NB4 (cell line): ENCODE results near the gene THG1L.
"Not testable (repeated sequence)": the region's sequence is repeated elsewhere in the genome, so short reads cannot be mapped to it uniquely, and the experiment has no call there.

ENCODE experiments used
- DNase-seq: peaks from one replicate; pipeline ENCODE4 v3.0.0; 2010; ENCODE audit warnings: low read depth
- H3K4me3 ChIP-seq: one replicate; pipeline ENCODE4 v1.5.1; 2011; ENCODE audit warnings: mild to moderate bottlenecking, low read depth, low read length, moderate library complexity
- MYC ChIP-seq: IDR thresholded peaks from 2 replicates; pipeline ENCODE4 v1.6.1; 2011; ENCODE audit warnings: low read depth, low read length
- POLR2A ChIP-seq: IDR thresholded peaks from 2 replicates; pipeline ENCODE4 v1.6.1; 2011; ENCODE audit warnings: mild to moderate bottlenecking; ENCODE audit not compliant: insufficient read length; ENCODE audit errors: extremely low read depth
- TF ChIP-seq, protein P1 (sequence below): IDR thresholded peaks from 2 replicates; pipeline ENCODE4 v1.6.1; 2011; ENCODE audit warnings: low read depth, low read length
- TF ChIP-seq, protein P2 (sequence below): IDR thresholded peaks from one replicate; pipeline ENCODE4 v1.5.1; 2012; ENCODE audit warnings: low read depth, low read length

Gene THG1L

DNA sequence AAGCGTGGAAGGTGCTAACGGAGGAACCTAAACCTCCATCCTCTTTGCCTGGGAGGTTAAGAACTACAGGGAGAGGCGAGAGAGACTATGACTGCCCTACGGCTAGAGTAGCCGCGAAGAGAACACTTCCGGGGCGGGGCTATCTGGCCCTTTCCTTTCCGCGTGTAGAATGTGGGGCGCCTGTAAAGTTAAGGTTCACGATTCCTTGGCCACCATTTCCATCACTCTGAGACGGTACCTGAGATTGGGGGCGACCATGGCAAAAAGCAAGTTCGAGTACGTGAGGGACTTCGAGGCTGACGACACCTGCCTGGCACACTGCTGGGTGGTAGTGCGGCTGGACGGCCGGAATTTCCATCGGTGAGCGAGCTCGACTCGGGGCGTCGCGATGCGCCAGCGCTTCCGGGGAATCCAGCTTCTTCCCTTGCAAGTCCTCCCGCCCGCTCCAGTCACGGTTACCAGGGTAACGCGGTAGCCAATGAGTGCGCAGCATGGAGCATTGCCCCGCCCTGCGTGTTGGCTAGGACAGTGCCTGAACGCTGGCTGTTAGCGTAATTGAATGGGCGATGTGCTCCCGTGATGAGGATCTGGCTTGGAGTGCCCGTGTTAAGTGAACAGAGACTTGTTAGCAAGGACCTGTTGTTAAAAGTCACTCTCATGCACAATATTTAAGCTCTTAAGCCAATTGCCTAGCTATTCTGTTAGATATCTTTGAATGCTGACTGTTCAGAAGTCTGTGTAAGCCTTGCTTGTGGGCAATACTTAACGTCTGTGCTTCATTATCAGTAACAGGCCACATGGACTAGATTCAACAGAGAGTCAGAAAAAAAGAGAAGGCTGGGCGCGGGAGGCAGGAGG, at the start of gene THG1L:
Gene THG1L (plus strand): TSS at position 149 of the 858 bp plus-strand sequence. CDS start 21 bp downstream, at position 170.
- H3K4me3 ChIP-seq, result peak within 1 kb of the TSS; percentile 89
- DNase-seq, result peak; percentile 96
- peak; percentile 58 for TF ChIP-seq POLR2A
- TF ChIP-seq MYC, result peak; percentile 89
- TF ChIP-seq, protein P1, sequence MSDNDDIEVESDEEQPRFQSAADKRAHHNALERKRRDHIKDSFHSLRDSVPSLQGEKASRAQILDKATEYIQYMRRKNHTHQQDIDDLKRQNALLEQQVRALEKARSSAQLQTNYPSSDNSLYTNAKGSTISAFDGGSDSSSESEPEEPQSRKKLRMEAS, result peak; percentile 35; the same call in 1 of the 2 replicates
- TF ChIP-seq, protein P2, sequence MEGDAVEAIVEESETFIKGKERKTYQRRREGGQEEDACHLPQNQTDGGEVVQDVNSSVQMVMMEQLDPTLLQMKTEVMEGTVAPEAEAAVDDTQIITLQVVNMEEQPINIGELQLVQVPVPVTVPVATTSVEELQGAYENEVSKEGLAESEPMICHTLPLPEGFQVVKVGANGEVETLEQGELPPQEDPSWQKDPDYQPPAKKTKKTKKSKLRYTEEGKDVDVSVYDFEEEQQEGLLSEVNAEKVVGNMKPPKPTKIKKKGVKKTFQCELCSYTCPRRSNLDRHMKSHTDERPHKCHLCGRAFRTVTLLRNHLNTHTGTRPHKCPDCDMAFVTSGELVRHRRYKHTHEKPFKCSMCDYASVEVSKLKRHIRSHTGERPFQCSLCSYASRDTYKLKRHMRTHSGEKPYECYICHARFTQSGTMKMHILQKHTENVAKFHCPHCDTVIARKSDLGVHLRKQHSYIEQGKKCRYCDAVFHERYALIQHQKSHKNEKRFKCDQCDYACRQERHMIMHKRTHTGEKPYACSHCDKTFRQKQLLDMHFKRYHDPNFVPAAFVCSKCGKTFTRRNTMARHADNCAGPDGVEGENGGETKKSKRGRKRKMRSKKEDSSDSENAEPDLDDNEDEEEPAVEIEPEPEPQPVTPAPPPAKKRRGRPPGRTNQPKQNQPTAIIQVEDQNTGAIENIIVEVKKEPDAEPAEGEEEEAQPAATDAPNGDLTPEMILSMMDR, result no peak

DNA sequence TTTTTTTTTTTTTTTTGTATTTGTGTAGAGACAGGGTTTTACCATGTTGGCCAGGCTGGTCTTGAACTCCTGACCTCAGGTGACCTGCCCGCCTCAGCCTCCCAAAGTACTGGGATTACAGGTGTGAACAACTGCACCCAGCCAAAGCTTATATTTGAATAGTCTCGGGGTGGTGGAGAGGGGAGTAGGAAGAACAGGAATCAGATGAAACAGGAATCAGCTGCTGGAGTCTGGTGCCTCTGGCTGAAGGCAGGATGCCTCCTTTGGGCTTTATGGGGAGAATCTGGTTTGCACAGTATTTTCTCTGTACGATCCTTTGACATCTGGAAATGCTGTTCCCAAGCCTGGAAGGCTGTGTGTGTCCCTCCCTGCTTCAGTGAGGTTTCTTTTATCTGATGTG, 49.0 kb upstream of the THG1L start:
- DNase-seq, result no peak
- TF ChIP-seq, protein P2, result no peak
- no peak for TF ChIP-seq MYC
- TF ChIP-seq POLR2A, result no peak
- TF ChIP-seq, protein P1, result no peak
- no peak overlapping the region for H3K4me3 ChIP-seq

DNA sequence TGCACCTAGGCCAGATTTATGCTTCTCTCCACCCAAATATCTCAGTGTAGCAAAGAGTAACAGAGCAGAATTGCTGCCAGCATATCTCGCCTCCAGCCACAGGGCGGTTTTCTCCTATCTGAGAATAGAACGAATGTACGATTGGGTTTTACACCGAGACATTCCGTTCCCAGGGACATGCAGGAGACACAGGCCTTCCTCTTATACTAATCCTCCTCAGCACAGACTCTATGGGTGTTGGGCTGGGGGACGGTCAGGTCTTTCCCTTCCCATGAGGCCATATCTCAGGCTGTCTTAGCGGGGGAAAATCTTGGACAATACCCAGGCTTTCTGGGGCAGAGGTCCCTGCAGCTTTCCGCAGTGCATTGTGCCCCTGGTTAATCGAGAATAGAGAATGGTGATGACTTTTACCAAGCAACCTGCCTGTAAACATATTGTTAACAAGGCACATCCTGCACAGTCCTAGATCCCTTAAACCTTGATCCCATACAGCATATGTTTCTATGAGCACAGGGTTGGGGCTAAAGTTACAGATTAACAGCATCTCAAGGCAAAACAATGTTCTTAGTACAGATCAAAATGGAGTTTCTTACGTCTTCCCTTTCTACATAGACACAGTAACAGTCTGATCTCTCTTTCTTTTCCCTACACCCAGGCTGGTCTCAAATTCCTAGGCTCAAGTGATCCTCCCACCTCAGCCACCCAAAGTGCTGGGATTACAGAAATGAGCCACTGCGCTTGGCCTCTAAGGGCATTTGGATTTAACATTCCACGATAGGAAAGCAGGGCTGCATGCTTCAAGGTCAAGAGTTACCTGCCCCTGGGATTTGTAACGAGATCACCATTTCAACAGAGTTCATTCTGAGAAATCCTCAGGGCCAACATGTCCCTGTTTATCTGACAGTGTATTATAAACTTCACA, 44.7 kb upstream of the THG1L start:
- DNase-seq, H3K4me3 ChIP-seq: not testable (repeated sequence)

DNA sequence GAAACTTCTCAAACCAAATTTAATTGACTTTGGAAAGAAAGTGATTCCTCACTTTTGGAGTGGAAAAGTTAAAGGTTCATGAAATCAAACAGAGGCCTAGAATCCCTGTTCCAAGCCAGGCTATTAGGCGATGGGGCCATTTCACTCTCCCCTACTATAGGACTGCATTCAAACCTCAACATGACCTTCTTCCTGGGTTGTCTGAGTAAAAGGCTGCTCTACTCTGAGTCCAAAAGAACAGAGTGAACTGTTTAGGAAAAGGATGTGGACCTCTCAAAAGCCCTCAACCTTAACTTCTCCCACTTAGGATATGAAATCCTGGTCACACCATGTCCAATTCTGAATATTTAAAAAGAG, 44.0 kb upstream of the THG1L start:
- TF ChIP-seq MYC (no peak), POLR2A (no peak)
- TF ChIP-seq, protein P1, result no peak
- TF ChIP-seq, protein P2, result no peak
- no peak overlapping the region for H3K4me3 ChIP-seq
- no peak for DNase-seq

DNA sequence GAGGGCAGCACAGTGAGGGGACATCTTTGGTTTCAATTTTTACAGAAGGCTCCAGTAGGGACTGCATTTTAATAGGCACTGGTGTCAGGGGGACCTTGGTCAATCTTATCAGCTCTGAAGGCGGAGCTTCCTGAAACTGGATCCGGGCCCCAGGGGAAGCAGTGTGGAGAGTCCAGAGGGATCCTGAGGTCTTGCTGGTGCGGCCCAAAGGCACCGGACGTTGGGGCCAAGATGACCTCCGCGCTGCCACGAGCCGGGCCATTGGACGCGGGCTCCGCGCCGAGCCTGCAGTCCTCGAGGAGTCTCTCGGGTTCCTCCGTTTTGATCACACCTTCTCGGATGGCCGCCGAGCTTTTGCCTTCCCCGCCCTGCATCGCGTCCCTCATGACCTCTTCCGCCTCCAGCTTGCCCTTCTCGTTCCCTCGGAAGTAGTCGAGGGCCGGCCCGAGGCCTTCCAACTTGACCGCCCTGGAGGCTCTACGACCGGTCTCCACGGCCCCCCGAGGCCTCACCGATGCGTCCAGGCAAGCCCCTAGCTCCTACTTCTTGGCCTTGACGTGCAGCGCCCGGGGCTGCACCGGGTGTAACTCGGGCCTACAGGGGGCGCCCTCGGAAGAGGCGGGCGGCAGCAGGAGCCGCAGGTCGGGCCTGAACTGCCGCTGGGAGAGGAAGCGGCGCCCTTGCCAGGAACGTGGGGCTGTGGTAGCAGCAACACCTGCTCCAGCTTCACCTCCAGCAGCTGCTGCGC, 41.1 kb upstream of the THG1L start:
- DNase-seq, result no peak
- no peak for TF ChIP-seq POLR2A
- TF ChIP-seq, protein P2, result no peak
- no peak for TF ChIP-seq MYC
- TF ChIP-seq, protein P1, result no peak
- no peak overlapping the region for H3K4me3 ChIP-seq
